HG03439 (cell line): ENCODE measurements around the gene IL1RAPL2.

Experiments used
- ATAC-seq: cut with Tn5 transposase; IDR thresholded peaks from one replicate; pipeline ENCODE4 v1.9.1; 2021; ENCODE audit warnings: mild to moderate bottlenecking, moderate library complexity; ENCODE audit not compliant: unreplicated experiment

IL1RAPL2 gene

GRCh38 chrX:105550043-105550663, 984.2 kb downstream of the IL1RAPL2 start:
- ATAC-seq: no peak

DNA sequence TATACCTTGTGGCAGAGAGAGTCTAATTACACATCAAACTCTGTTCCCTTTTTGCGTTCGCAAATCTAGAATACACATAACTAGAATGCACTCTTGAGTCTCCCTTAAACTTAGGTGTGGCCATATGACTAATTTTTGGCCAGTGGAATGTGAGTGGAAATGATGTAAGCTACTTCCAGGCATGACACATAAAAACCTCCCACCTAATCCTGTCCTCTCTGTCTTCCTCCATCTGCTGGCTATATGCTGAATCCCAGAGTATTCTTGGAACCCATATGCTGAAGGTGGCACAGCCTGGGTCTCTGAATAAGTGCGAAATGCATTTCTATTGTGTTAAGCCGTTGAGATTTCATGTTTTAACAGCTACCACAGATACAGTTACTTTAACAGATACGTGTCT, 986.4 kb downstream of the IL1RAPL2 start:
- no peak for ATAC-seq

DNA sequence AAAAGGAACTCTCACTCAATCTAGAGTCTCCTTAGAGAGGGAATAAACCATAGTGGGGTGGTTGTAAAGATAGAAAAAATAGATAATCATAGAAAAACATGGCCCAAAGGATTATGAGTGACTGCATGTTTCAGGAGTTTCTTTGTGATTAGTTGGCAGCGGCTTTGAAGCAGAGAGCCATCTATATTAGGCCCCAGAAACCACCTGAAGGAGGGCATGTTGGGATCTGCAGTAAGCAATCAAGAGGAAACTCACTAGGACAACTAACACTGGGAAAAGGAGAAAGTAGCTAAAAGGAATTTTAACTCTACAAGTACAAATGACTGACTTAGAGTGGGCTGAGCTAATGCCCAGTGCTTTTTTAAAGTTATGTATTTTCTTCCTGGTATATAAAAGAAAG, 987.1 kb downstream of the IL1RAPL2 start:
- ATAC-seq: no peak

DNA sequence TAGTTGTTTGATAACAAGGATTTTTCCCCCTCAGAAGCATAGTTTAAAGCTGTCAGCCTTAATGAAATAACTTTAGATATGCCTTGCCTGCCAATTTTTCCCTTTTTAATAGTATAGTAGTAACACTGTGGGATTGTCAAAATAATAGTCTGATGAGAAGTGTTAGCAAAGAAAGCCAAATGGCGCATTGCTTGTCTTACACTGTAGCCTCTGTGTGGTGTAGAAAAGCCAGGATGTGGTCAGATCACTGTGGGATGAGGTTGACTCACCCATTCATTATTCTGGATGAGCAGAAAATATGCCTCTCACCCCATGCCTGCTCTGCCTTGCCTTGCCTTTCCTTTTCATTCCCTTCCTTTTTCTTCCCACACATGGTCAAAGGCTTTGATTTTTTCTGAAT, 998.5 kb downstream of the IL1RAPL2 start:
- no peak for ATAC-seq

GRCh38 chrX:105565856-105566255, 999.9 kb downstream of the IL1RAPL2 start:
- no peak for ATAC-seq

DNA sequence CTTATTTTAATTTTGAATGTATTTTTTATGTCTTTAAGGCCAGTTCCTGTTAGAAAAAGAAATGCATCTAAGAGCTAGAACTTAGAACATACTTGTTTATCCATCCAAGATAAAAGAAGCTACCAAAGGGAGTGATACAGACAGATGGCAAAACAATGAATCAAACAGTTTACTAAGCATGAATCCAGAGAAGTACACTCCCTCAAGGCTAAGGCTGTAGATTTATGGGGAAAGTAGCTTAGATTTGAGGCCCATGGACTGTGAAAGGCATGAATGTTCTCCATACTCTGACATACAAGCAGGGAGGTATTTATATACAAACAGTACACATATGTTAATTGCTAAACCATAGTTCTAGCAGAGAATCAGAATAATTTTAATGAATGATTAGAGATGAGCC, 1001.1 kb downstream of the IL1RAPL2 start:
- no peak for ATAC-seq

DNA sequence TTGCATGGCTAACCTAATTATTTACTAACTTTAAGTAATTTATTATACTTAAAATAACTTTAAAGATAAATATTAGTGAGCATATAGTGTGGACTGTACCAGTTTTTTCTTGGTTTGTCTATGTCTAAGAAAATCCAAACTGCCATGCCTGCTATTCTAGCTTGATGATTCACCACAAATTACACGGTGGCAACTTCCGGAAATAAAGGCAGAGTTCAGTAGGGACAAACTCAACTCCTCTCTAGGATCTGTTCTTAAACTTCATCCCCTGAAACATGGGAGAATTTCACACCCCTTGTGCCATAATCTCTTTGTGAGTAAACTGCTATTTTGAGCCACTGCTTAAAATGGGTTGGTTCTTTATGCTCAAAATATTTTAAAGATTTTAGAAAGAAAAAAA, 1042.7 kb downstream of the IL1RAPL2 start:
- no peak for ATAC-seq

DNA sequence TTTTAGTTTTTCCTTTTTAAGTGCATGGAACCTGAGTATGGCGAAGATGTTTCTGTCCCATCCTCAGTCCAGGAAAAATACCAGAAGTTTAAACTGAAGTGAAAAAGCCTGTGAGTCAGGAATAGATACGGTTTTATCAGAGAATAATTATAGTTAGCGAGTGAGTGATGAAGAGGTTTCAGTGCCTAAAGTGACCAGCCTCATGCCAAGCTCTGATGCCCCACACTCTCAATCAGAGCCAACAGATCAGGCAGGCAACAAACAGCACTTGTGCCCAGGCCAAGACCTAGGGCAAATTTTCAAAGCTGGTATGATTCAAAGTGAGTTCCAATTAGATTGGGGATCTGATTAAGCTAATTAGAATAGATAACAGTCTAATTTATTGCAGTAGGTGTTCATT, 1043.5 kb downstream of the IL1RAPL2 start:
- no peak for ATAC-seq

- no peak for ATAC-seq
Observed at GRCh38 chrX:105610411-105610810, 1044.4 kb downstream of the IL1RAPL2 start.

DNA sequence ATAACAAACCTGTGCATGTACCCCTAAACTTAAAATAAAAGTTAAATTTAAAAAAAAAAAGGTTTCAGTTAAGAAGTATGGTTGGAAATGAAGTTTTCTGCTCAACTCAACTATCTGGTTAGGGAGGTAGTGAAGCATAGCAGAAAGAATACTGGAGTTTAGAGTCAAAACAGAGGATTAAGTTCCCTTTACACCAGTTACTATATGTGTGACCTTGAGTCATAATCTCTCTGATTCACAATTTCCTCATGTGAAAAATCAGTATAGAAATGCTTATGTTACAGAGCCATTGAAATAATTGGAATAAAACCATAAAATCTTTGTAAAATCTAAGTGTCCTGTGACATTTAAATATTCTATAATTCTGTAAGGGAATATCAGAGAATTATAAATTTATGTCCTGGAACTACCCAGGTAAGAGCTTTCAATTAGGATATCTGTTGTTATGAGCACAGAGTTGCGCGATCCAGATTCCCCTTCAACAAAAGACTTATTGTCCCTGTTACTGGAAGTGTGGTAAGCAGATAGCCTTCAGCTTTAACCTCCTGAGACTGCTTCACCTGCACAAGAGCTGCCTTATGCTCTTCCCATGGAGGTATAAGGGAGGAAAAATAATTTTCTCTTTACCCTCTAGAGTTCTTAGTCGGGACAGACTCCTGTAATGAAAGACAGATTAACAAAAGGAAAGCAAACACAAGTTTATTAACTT, 1052.5 kb downstream of the IL1RAPL2 start:
- no peak for ATAC-seq

GRCh38 chrX:105634180-105634579, 1068.2 kb downstream of the IL1RAPL2 start:
- ATAC-seq: no peak

- ATAC-seq: no peak
Observed at GRCh38 chrX:105635794-105636193, 1069.8 kb downstream of the IL1RAPL2 start.

- ATAC-seq: no peak
Observed at GRCh38 chrX:105636667-105637066, 1070.7 kb downstream of the IL1RAPL2 start.

DNA sequence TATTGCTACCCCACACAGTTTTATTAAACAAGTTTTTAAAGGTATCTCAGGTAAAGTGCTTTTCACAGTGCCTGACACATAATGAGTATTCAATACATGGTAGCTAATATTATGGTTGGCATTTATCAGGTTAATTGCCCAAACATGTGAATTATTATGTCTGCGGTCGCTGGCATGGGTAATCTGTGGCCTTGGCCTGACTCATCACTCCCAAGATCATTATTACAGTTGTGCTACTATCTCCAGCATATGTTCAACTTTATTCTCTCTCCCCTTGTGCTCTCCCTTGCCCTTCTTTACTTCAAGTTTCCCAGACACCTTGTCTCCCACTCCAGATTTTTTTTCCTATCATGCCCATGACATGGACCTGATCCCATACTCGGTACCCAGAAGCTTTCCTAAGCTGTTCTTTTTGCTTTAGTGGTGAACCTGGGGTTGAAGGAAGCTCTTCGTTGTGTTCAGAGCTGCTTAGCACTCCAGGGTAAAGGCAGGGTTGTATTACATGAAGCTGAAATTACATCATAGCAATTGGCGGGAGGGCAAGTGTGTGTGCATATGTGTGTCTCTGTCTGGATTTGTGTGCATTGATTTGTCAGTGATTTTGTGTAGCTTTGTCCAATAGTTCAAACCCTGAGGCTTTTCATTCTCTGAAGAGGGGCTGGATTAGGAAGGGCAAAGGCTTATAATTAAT, 1079.8 kb downstream of the IL1RAPL2 start:
- ATAC-seq: no peak

DNA sequence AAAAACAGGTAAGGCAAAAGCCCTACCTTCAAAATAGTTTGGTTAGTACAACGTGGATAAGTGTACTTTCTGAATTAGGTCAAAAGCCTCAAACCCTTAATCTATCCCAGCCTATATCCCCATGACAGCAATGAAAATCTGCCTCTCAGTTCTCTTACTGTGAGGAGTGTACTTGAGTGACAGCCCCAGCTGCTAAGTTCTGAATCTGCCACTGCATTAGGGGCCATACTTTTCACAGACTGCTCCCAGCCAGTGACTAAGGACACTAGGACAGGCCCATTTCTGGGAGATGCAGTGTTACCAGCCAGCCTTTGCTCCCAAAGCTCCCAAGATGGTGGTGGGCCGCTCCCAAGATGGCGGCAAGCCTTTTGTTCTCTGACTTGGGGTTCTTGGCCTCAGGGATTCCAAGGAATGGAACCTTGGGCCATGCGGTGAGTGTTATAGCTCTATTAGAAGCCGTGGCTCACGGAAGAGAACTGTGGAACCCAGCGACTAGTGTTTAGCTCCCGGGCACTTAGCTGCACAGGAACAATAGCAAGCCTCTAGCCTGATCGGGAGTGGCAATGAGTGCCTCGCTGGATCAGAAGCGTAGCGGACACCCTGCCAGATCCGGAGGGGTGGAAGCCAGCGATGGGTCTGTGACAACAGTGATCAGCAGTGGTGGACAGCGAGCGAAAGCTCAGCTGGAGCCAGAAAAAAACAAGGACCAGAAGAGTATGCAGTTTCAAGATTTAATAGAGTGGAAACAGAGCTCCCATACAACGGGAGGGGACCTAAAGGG, 1080.8 kb downstream of the IL1RAPL2 start:
- ATAC-seq: no peak

DNA sequence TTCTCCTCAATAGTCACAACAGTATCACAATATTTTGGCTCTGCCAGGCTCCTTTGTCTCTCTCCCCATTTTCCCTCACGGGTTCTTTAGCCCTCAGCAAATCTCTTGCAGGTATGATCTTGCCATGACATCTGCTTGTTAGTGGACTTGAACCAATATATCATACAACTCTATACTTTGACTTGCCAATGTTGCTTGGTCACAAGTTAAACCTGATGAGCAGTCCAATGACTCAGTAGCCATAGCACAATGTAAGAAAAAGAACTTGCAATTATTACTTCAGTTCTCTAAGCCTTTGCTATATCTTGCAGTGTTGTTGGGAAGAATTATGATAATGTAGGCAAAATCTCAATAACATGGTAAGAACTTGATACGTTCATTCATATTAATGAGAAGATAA, 1081.8 kb downstream of the IL1RAPL2 start:
- ATAC-seq: no peak

DNA sequence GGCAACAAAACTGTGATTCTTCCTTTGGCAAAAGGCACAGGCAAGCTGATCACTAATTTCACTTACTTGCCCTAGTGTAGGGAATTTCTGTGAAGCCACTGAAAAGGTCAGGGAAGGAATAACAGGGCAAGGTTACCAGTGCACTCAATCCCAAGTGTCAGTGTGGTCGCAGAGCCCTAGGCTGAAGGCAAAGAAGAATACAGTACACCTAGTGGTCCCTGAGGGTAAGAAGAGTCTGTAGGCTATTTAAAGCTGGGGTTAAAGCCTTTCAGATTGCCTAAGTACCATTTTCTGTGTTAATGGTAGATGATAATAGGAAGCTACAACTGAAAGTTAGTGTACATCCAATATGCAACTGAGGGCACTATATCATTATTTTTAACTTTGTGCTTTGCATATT, 1082.7 kb downstream of the IL1RAPL2 start:
- no peak for ATAC-seq

DNA sequence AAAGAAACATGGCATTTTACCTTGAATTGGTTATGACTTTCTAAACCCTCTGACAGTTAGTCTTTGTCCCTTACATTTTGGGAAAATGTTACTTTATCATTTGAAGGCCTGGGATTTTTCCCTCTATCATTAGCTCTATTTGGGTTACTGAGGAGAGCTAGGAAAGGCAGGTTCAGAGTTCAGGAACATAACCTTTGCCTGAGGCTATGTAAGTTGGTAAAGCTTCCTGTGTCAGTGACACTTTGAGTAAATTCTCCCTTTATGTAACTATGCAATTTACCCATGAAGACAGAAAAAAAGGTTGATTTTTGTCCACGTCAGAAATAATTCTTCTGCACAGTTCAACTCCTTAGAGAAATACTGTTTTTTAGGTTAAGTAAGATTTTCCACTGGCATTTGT, 1084.6 kb downstream of the IL1RAPL2 start:
- no peak for ATAC-seq

DNA sequence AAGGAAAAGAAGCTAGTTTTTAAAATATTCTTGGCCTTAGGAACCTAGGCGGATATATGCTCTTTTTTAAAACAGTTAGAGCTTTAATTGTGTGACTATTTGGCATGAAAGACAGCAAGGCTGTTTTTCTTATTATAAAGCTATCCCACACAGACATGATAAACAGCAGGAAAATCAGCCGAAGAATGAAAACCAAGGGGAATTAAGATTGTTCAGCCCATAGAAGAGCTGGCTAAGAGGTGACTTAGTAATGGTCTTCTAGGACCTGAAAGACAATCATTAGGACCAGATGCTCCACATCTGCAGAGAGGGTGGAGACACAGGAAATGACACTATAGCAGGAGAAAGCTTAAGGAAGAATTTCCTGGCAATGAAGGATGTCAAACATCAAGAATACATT, 1085.0 kb downstream of the IL1RAPL2 start:
- ATAC-seq: no peak

DNA sequence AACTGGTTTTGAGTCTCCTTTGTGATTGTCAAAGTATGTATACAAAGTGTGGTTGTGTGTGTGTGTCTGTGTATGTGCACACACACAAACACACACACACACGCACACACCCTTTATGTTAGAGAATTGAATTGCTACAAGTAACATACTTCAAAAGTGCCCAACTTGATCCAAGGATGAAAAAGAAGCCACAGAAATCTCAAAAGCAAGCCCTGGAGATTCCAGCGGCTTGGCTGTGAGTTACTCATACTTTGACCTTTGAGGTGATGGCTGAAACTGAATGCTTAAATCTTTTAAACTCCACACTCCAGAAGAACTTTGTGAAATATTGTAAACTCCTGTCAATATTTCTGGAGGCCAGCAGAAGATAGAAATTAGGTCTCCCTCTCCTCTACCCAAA, 1087.9 kb downstream of the IL1RAPL2 start:
- no peak for ATAC-seq

DNA sequence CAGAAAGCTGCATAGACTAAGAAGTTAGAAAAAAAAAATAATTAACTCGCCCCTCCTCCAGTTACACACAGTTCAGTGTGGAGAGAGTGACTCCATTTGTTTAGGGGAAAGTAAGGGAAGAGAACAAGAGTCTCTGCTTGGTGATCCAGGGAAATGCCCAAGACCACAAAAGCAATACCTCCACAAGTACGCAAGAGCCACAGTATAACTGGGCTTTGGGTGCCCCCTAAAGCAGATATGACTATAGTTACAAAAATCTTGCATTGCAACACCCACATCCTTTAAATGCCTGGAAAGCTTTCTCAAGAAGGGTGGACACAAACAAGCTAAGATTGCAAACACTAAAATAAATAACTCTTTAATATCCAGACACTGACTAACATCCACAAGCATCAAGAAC, 1092.1 kb downstream of the IL1RAPL2 start:
- no peak for ATAC-seq
